HuH-7.5 (cell line): ENCODE data around the gene AKR1C2.
"Not testable (repeated sequence)": the region's sequence is repeated elsewhere in the genome, so short reads cannot be mapped to it uniquely, and the experiment has no call there.

Experiments used
- DNase-seq: peaks from one replicate; pipeline ENCODE4 v3.0.0; 2011; ENCODE audit warnings: low spot score

AKR1C2 gene

GRCh38 chr10:5003127-5004029 lies at the start of gene AKR1C2:
Gene AKR1C2, minus strand, starts transcription at chr10:5003857. Its CDS starts 22 bp downstream, at chr10:5003835.
- DNase-seq: not testable (repeated sequence)

- not testable (repeated sequence) for DNase-seq
Observed at GRCh38 chr10:5052951-5053500, 49.4 kb upstream of the AKR1C2 start.

- no peak for DNase-seq
Observed at GRCh38 chr10:5047912-5048628, 44.4 kb upstream of the AKR1C2 start.

- not testable (repeated sequence) for DNase-seq
Observed at GRCh38 chr10:5047055-5047454, 43.4 kb upstream of the AKR1C2 start.

GRCh38 chr10:5046410-5046809 lies 42.8 kb upstream of the AKR1C2 start:
- no peak for DNase-seq

- DNase-seq: no peak
Observed at GRCh38 chr10:5045095-5045494, 41.4 kb upstream of the AKR1C2 start.

GRCh38 chr10:5043716-5044115 lies 40.1 kb upstream of the AKR1C2 start:
- DNase-seq: no peak

GRCh38 chr10:5042922-5043321 lies 39.3 kb upstream of the AKR1C2 start:
- DNase-seq: no peak

GRCh38 chr10:5041471-5042023 lies 37.9 kb upstream of the AKR1C2 start:
- no peak for DNase-seq

- no peak for DNase-seq
Observed at GRCh38 chr10:5040781-5041470, 37.3 kb upstream of the AKR1C2 start.

- no peak for DNase-seq
Observed at GRCh38 chr10:5040010-5040673, 36.5 kb upstream of the AKR1C2 start.

GRCh38 chr10:5038733-5039132 lies 35.1 kb upstream of the AKR1C2 start:
- DNase-seq: no peak

GRCh38 chr10:5038101-5038500 lies 34.4 kb upstream of the AKR1C2 start:
- no peak for DNase-seq

GRCh38 chr10:5036511-5036910 lies 32.9 kb upstream of the AKR1C2 start:
- no peak for DNase-seq

- no peak for DNase-seq
Observed at GRCh38 chr10:5035356-5035755, 31.7 kb upstream of the AKR1C2 start.

- DNase-seq: no peak
Observed at GRCh38 chr10:5034588-5034987, 30.9 kb upstream of the AKR1C2 start.

GRCh38 chr10:5033061-5033778 lies 29.6 kb upstream of the AKR1C2 start:
- DNase-seq: no peak

GRCh38 chr10:5032444-5032843 lies 28.8 kb upstream of the AKR1C2 start:
- not testable (repeated sequence) for DNase-seq

GRCh38 chr10:5031588-5031987 lies 27.9 kb upstream of the AKR1C2 start:
- DNase-seq: not testable (repeated sequence)

- no peak for DNase-seq
Observed at GRCh38 chr10:5030989-5031388, 27.3 kb upstream of the AKR1C2 start.

- DNase-seq: not testable (repeated sequence)
Observed at GRCh38 chr10:5025461-5025881, 21.8 kb upstream of the AKR1C2 start.
